ENCODE measurements around the gene DENND2C. TPM values are rescaled to one million over a fixed set of nuclear protein-coding genes. Genes with fewer than 3 reads are reported as not detected.

Gene DENND2C
- total and polyA plus RNA-seq, 4 donors: 1.3 to 5.6 (median 3.4) TPM

DNA sequence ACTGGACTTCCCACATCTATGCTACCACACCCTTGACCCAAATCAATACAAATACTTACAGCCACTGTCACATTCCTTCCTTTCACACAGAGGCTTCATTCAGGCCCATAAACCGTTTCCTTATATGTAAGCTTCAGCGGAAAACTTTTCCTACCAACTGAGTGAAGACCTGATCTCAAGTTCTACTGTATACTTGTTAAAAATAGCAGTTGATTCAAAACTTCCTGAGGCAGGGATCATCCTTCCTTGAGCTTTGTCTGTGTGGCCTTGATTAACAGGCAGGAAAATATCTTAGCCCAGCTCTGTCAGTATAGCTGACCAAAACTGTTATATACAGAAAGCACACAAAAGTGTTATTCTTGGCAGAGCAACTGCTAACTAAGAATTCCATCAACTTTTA, 42.7 kb downstream of the DENND2C start (continued):
- TF ChIP-seq, protein P1, sequence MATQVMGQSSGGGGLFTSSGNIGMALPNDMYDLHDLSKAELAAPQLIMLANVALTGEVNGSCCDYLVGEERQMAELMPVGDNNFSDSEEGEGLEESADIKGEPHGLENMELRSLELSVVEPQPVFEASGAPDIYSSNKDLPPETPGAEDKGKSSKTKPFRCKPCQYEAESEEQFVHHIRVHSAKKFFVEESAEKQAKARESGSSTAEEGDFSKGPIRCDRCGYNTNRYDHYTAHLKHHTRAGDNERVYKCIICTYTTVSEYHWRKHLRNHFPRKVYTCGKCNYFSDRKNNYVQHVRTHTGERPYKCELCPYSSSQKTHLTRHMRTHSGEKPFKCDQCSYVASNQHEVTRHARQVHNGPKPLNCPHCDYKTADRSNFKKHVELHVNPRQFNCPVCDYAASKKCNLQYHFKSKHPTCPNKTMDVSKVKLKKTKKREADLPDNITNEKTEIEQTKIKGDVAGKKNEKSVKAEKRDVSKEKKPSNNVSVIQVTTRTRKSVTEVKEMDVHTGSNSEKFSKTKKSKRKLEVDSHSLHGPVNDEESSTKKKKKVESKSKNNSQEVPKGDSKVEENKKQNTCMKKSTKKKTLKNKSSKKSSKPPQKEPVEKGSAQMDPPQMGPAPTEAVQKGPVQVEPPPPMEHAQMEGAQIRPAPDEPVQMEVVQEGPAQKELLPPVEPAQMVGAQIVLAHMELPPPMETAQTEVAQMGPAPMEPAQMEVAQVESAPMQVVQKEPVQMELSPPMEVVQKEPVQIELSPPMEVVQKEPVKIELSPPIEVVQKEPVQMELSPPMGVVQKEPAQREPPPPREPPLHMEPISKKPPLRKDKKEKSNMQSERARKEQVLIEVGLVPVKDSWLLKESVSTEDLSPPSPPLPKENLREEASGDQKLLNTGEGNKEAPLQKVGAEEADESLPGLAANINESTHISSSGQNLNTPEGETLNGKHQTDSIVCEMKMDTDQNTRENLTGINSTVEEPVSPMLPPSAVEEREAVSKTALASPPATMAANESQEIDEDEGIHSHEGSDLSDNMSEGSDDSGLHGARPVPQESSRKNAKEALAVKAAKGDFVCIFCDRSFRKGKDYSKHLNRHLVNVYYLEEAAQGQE (IDR thresholded peaks at IDR 0.05): no peak
- TF ChIP-seq, protein P2, sequence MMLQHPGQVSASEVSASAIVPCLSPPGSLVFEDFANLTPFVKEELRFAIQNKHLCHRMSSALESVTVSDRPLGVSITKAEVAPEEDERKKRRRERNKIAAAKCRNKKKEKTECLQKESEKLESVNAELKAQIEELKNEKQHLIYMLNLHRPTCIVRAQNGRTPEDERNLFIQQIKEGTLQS (IDR thresholded peaks at IDR 0.05): no peak
- TF ChIP-seq, protein P3, sequence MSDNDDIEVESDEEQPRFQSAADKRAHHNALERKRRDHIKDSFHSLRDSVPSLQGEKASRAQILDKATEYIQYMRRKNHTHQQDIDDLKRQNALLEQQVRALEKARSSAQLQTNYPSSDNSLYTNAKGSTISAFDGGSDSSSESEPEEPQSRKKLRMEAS (IDR thresholded peaks at IDR 0.05): no peak
- TF ChIP-seq RXRA (IDR thresholded peaks at IDR 0.05) (no peak), RAD21 (IDR thresholded peaks at IDR 0.05) (no peak), HNF4A (conservative IDR thresholded peaks at IDR 0.05) (no peak), TAF1 (conservative IDR thresholded peaks at IDR 0.05) (no peak), HNF4G (IDR thresholded peaks at IDR 0.05) (no peak), FOXA2 (IDR thresholded peaks at IDR 0.05) (no peak), EGR1 (IDR thresholded peaks at IDR 0.05; ENCODE audit: low read depth in 2 of 2) (no peak), SP1 (IDR thresholded peaks at IDR 0.05) (no peak), JUND (IDR thresholded peaks at IDR 0.05) (no peak)

DNA sequence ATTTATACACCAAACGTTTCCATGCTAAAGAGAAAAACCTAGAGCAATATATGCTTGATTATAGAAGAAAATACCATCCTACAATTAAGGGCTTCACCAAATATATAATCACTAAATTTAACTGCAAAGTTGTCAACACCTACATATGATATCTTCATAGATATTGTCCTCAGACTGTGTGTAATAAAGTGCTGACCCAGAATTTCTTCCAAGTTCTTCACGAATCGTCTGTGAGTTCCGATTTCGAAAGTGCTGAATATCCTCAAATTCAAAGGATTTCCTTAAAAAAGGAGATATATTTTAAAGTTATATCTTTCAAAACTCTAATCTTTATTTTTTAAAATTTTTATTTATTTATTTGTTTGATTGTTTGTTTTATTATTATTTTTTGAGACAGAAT, 46.5 kb downstream of the DENND2C start:
- H3K27me3 ChIP-seq (ENCODE audit: control insufficient read depth in 4 of 4, insufficient read depth in 4 of 4, low read length in 3 of 4): no peaks in the 10 kb centered on the region
- H3K4me1 ChIP-seq (ENCODE audit: control insufficient read depth in 4 of 4, insufficient read depth in 4 of 4, low read length in 3 of 4): peaks cover 0 to 1% (median 0%) of the 10 kb centered on the region in 4 donors
- no peak overlapping the region for H3K4me3 ChIP-seq (ENCODE audit: low read depth in 1 of 3, low read length in 3 of 3)
- WGBS: 89% methylated on average over 5 of the region's 5 CpGs
- H3K9ac ChIP-seq (ENCODE audit: low read depth in 1 of 2, low read length in 2 of 2): no peak overlapping the region
- H3K27ac ChIP-seq (ENCODE audit: low read depth in 1 of 2, low read length in 2 of 2): no peak overlapping the region
- peaks cover 0 to 2% (median 0%) of the 10 kb centered on the region in 4 donors for H3K36me3 ChIP-seq (ENCODE audit: control insufficient read depth in 4 of 4, insufficient read depth in 3 of 4, low read depth in 1 of 4, low read length in 3 of 4)
- H3K9me3 ChIP-seq (ENCODE audit: control insufficient read depth in 4 of 4, low read length in 3 of 4): no peaks in the 10 kb centered on the region
- no peak for DNase-seq (ENCODE audit: low spot score)
- TF ChIP-seq EGR1 (IDR thresholded peaks at IDR 0.05; ENCODE audit: low read depth in 2 of 2): no peak
- no peak for TF ChIP-seq YY1 (IDR thresholded peaks at IDR 0.05)
- TF ChIP-seq TAF1 (conservative IDR thresholded peaks at IDR 0.05): no peak
- no peak for TF ChIP-seq FOXA2 (IDR thresholded peaks at IDR 0.05)
- TF ChIP-seq, protein P4, sequence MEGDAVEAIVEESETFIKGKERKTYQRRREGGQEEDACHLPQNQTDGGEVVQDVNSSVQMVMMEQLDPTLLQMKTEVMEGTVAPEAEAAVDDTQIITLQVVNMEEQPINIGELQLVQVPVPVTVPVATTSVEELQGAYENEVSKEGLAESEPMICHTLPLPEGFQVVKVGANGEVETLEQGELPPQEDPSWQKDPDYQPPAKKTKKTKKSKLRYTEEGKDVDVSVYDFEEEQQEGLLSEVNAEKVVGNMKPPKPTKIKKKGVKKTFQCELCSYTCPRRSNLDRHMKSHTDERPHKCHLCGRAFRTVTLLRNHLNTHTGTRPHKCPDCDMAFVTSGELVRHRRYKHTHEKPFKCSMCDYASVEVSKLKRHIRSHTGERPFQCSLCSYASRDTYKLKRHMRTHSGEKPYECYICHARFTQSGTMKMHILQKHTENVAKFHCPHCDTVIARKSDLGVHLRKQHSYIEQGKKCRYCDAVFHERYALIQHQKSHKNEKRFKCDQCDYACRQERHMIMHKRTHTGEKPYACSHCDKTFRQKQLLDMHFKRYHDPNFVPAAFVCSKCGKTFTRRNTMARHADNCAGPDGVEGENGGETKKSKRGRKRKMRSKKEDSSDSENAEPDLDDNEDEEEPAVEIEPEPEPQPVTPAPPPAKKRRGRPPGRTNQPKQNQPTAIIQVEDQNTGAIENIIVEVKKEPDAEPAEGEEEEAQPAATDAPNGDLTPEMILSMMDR (IDR thresholded peaks at IDR 0.05; ENCODE audit: low read depth, low read length, missing input control): no peak
- TF ChIP-seq HNF4A (conservative IDR thresholded peaks at IDR 0.05): no peak
- TF ChIP-seq, protein P3 (IDR thresholded peaks at IDR 0.05): no peak
- TF ChIP-seq HNF4G (IDR thresholded peaks at IDR 0.05): no peak
- TF ChIP-seq, protein P1 (IDR thresholded peaks at IDR 0.05): no peak
- TF ChIP-seq JUND (IDR thresholded peaks at IDR 0.05): no peak
- no peak for TF ChIP-seq NR2F2 (IDR thresholded peaks at IDR 0.05)

Data from liver (tissue), 9 donors.